Activated T-cell treated with anti-CD3 and anti-CD28 coated beads, Interleukin-2, amount 50 U/mL, for 48 hours (primary cell): ENCODE data around the gene EMB.
"Not testable (repeated sequence)": the region's sequence is repeated elsewhere in the genome, so short reads cannot be mapped to it uniquely, and the experiment has no call there.

Experiments used
- DNase-seq, 2 experiments: peaks; one replicate each; pipeline ENCODE4 v3.0.0-alpha.2; 2020

EMB gene

DNA sequence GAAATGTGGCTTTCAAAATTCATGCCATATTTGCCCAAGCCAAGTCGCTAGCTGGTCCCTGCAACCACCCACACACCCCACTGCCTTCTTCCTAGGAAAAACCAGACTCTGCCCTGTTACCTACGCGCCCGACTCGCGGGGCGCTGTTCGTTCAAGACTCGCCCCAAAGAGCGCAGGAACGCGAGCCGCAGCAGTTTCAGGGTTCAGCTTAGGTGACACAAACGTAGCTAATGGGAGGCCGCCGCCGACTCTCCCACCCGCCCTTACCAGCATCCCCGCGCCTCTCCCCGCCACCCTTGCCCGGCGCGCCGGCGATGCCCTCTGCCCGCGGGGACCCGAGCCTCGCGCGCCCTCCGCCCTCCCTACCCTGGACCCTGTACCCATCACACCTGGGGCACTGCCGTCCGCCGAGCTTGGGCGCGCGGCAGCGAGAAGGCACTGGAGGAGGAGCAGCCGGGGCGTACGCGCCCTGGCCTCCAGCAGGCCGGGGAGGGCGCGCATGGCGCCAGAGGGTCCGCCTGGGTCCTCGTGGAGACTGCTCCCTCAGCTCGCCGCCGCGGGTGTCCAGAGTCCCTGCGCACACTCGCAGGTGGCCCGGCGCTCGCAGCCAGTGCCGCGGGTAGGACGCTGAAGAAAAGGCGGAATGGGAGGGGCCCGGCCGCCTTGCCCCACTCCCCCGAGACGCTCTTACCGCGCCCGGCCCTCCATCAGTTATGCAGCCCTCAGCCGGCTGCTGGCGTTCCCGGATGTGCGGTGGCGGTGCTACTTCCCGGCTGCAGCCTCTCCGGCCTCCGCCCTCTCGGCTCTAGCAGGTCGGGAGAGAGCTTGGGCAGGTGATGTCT is at the start of gene EMB:
EMB (minus strand) TSS at position 638 of the 842 bp plus-strand sequence; CDS start at position 501, 137 bp downstream.
- peak; percentile 88 for DNase-seq

DNA sequence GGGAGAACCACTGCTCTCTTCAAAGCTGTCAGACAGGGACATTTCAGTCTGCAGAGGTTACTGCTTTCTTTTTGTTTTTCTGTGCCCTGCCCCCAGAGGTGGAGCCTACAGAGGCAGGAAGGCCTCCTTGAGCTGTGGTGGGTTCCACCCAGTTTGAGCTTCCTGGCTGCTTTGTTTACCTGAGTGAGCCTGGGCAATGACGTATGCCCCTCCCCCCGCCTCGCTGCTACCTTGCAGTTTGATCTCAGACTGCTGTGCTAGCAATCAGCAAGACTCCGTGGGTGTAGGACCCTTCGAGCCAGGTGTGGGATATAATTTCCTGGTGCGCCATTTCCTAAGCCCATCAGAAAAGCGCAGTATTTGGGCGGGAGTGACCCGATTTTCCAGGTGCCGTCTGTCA is 48.4 kb upstream of the EMB start:
- DNase-seq, result not testable (repeated sequence)

- not testable (repeated sequence) for DNase-seq
These were observed 37.7 kb upstream of the EMB start for GRCh38 chr5:50478790-50479189.

DNA sequence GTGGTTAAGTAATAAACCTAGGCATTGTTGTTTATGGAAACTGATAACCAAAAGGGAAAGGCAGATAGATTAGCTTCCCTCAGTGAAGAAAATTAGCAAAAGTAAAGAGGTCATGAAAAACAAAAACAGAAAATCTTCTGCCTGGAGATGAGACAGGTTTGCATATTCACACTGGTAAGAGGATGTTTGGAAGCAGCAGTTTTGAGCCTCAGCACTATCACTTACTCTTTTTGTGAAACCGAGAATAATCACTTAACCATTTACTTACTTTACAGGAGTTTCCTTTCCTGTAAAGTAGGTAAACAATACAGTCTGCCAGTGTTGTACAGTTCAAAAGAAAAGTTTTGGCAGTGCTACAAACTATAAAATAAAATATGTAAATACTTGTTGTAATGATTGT is 35.5 kb upstream of the EMB start:
- no peak for DNase-seq

- DNase-seq, result not testable (repeated sequence)
These were observed 23.9 kb upstream of the EMB start for GRCh38 chr5:50465015-50465414.

DNA sequence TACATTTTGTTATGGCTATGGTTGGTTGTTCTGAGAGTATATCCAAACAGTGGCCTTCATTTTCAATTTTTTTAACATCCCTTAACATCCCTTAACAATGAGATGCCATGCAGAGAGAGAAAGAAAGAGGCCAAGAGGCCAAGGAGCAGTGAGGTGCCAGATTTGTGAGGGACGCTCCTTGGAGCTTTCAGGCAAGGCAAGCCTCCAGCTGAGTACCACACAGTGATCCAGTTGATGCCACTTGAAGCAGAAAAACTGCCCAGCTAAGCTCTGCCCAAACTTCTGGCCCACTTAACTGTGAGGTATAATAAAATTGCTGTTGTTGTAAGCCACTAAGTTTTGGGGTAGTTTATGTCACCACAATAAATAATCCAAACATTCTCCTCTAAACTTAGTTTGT is 22.6 kb upstream of the EMB start:
- no peak for DNase-seq

DNA sequence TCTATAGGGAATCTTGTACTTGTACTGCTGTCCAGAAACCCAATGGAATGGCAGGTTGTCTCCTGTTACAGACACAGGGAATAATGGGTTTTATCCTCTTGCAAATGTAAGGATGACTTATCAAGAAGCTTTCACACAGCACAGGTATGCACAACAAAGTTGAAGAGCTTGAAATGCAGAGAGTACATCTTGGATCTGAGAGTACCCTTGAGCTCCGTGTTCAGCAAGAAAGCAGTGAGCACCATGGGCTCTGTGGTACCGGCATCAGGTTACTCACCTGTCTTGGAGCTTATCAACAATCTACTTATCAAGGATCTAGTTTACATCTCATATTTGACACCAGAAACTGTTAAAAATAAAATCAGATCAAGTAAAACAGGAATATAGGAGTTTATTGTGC is 22.0 kb upstream of the EMB start:
- DNase-seq, result no peak

DNA sequence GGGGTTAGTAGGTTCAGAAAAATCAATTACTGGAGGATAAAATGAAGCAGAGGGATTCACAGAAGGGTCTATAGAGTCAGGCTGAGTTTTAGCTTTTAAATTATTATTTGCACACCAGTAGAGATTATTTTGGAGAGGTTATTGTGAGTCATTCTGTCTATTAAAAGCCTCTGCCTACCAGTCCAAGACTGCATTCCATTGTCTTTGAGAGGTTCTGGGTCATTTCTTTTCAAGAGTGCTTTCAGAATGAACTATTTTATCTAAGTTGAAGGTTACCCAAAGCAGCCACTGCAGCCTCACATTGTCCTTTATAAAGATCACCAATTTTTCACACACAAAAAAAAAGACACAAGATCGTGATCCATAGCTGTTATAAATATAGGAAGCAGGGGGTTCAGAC is 21.5 kb upstream of the EMB start:
- not testable (repeated sequence) for DNase-seq

DNA sequence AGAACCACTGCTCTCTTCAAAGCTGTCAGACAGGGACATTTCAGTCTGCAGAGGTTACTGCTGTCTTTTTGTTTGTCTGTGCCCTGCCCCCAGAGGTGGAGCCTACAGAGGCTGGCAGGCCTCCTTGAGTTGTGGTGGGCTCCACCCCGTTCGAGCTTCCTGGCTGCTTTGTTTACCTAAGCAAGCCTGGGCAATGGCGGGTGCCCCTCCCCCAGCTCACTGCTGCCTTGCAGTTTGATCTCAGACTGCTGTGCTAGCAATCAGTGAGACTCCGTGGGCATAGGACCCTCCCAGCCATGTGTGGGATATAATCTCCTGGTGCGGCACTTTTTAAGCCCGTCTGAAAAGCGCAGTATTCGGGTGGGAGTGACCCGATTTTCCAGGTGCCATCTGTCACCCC is 17.3 kb upstream of the EMB start:
- DNase-seq, result not testable (repeated sequence)

DNA sequence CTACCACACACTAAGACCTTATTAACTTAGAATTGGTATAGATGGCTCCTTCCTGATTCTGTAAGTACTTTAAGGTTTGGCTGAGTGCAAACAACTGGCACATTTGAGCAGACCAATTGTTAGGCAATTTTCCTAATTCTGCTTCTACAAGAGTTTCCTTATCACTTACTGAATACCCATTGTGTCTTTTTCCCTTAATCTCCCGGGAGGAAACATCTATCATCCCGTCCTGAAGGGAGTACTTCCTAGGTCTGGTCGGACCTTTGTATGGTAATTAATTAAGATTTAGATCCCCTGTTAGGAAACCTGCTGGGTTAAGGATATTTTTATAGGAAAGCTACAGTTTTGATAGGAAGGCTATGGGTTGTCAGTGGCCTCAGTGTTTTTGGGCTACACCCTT is 8.2 kb upstream of the EMB start:
- not testable (repeated sequence) for DNase-seq

DNA sequence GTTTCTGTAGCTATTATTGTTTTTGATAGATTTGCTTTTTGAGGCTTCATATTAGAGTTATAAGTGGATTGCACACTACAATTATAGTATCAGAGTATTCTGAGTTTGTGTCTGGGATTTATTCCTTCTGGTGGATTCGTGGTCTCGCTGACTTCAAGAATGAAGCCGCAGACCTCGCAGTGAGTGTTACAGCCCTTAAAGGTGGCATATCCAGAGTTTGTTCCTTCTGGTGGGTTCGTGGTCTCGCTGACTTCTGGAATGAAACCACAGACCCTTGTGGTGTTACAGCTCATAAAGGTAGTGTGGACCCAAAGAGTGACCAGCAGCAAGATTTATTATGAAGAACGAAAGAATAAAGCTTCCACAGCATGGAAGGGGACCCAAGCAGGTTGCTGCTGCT is 6.9 kb upstream of the EMB start:
- no peak for DNase-seq

GRCh38 chr5:50447228-50447627 is 6.1 kb upstream of the EMB start:
- no peak for DNase-seq

DNA sequence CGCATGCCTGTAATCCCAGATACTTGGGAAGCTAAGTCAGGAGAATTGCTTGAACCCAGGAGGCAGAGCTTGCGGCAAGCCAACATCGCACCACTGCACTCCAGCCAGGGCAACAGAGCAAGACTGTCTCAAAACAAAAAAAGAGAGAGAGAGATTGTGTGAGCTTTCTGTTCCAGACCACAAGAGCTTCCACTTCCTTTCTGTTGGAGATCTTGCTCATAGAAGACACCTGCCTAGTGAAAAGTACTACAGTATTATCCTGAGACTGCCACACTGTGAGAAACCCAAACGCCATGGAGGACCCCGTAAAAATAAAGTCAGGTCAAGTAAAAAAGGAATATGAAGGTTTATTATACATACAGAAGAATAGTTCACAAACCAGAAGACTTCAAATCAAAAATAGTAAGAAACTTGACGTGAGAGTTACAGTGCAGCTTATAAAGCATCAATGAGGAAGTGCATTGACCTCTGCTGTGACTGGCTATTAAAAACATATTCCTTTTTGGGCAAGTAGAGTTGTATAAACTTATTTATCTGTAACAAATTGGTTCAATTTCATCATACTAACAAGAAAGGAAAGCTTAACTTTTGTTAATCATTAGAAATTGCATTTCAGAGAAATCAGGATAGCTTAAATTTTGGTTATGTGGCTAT is 4.3 kb upstream of the EMB start:
- DNase-seq, result no peak

DNA sequence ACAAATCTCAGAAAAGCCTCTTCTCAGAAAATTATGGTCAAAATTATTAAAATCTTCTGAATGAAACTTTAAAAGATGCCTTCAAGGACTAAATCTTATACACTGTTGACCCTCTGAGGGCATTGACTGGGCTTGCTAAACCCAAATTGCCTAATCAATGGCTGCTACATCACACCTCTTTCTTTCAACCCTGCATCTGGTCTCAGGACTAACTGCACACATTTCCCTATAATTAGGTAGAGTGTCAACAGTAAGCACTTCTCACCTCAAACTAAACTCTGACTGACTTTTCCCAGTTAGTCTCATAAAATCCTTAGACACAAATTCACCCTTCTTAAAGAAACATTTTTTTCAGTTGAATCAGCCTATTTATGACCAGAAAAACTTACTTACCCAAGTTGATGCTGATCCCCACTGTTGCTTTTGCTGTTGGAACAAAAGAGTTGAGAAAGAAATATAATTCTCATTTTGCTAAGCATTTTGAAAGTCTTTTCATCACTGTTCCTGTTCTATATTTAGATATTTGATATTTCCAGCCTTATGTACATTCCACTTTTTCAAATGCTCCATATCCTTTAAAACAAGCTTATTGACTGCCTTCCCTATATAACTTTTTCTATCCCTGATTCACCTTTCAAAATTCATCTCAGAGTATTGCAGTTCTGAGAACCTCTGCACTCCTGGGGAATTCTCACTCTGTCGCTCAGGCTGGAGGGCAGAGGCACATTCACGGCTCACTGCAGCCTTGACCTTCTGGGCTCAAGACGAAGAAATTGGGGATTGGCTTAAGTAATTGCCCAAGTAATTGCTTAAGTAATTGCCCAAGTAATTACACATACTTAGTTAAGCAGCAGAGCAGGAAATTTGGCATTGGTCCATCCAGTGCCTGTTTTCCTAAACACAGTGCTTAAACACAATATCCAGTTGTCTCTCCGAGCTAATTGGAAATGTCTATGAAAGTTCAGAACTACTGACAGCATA is 1.8 kb upstream of the EMB start:
- not testable (repeated sequence) for DNase-seq

- no peak for DNase-seq
These were observed 436 bp upstream of the EMB start for GRCh38 chr5:50441493-50441955.

DNA sequence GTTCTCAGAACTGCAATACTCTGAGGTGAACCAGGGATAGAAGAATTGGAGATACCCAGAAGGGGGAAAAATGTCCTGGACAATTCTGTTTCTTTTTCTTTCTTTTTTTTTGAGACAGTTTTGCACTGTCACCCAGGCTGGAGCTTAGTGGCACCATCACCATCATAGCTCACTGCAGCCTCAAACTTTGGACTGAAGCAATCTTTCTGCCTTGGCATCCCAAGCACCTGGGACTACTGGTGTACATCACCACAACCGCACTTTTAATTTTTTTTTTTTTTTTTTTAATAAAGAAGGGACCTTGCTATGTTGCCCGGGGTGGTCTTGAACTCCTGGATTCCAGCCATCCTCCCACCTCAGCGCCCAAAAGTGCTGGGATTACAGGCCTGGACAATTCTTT is 1.9 kb downstream of the EMB start:
- no peak for DNase-seq

DNA sequence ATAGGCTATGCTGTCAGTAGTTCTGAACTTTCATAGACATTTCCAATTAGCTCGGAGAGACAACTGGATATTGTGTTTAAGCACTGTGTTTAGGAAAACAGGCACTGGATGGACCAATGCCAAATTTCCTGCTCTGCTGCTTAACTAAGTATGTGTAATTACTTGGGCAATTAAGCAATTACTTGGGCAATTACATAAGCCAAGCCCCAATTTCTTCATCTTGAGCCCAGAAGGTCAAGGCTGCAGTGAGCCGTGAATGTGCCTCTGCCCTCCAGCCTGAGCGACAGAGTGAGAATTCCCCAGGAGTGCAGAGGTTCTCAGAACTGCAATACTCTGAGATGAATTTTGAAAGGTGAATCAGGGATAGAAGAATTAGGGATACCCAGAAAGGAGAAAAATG is 3.0 kb downstream of the EMB start:
- DNase-seq, result not testable (repeated sequence)

GRCh38 chr5:50435168-50435567 is 5.9 kb downstream of the EMB start:
- DNase-seq, result no peak

GRCh38 chr5:50431133-50431904 is 9.8 kb downstream of the EMB start:
- DNase-seq, result not testable (repeated sequence)

GRCh38 chr5:50423100-50423799 is 17.8 kb downstream of the EMB start:
- not testable (repeated sequence) for DNase-seq

- DNase-seq, result not testable (repeated sequence)
These were observed 19.7 kb downstream of the EMB start for GRCh38 chr5:50421184-50421950.
